H9 (cell line): ENCODE results near the gene CORO1C. TPM values are rescaled to one million over a fixed set of nuclear protein-coding genes. Genes with fewer than 3 reads are reported as not detected.

Experiments
- DNase-seq: peaks from one replicate; pipeline ENCODE4 v3.0.0-alpha.2; 2017
- H2AFZ ChIP-seq: one replicate; pipeline ENCODE4 v1.6.1; 2013; ENCODE audit warnings: mild to moderate bottlenecking, low read length, control low read depth, moderate library complexity
- H2AK5ac ChIP-seq: 2 replicates; pipeline ENCODE4 v1.6.1; 2013; ENCODE audit warnings: low read length, control low read depth, mixed read lengths; ENCODE audit not compliant: insufficient read length
- H2BK120ac ChIP-seq: one replicate; pipeline ENCODE4 v1.6.1; 2013; ENCODE audit warnings: low read depth, mild to moderate bottlenecking, low read length, control low read depth, inconsistent platforms; ENCODE audit not compliant: poor library complexity, severe bottlenecking
- H2BK12ac ChIP-seq: 2 replicates; pipeline ENCODE4 v1.6.1; 2013; ENCODE audit warnings: low read length, control low read depth, mixed read lengths, low read depth; ENCODE audit not compliant: insufficient read length
- H2BK15ac ChIP-seq: 2 replicates; pipeline ENCODE4 v1.6.1; 2013; ENCODE audit warnings: low read depth, low read length, control low read depth
- H2BK20ac ChIP-seq: one replicate; pipeline ENCODE4 v1.6.1; 2013; ENCODE audit warnings: low read depth, mild to moderate bottlenecking, low read length, control low read depth, inconsistent platforms; ENCODE audit not compliant: poor library complexity, severe bottlenecking
- H2BK5ac ChIP-seq: 2 replicates; pipeline ENCODE4 v1.6.1; 2013; ENCODE audit warnings: low read length, control low read depth, mixed read lengths; ENCODE audit not compliant: insufficient read length
- H3K14ac ChIP-seq: 2 replicates; pipeline ENCODE4 v1.6.1; 2013; ENCODE audit warnings: low read length, control low read depth; ENCODE audit not compliant: insufficient read depth
- H3K18ac ChIP-seq: 2 replicates; pipeline ENCODE4 v1.6.1; 2013; ENCODE audit warnings: low read depth, mild to moderate bottlenecking, mixed read lengths, low read length, control low read depth; ENCODE audit not compliant: insufficient read length
- H3K23ac ChIP-seq: 2 replicates; pipeline ENCODE4 v1.6.1; 2013; ENCODE audit warnings: low read length, control low read depth, mixed read lengths, low read depth; ENCODE audit not compliant: insufficient read length
- H3K23me2 ChIP-seq: 2 replicates; pipeline ENCODE4 v1.6.1; 2013; ENCODE audit warnings: low read depth, mild to moderate bottlenecking, mixed read lengths, low read length, control low read depth; ENCODE audit not compliant: insufficient read length, poor library complexity, severe bottlenecking
- H3K27ac ChIP-seq: 2 replicates; pipeline ENCODE4 v1.5.1; 2013; ENCODE audit warnings: low read length, control low read depth, mixed read lengths, low read depth; ENCODE audit not compliant: insufficient read length
- H3K27me3 ChIP-seq: 2 replicates; pipeline ENCODE4 v1.6.1; 2013; ENCODE audit warnings: low read length, control low read depth, inconsistent platforms; ENCODE audit not compliant: insufficient read depth
- H3K4ac ChIP-seq: 2 replicates; pipeline ENCODE4 v1.6.1; 2013; ENCODE audit warnings: low read depth, mild to moderate bottlenecking, control low read depth, inconsistent platforms, low read length, moderate library complexity
- H3K4me1 ChIP-seq: 2 replicates; pipeline ENCODE4 v1.6.1; 2013; ENCODE audit warnings: low read length, control low read depth, inconsistent platforms; ENCODE audit not compliant: insufficient read depth
- H3K4me2 ChIP-seq: 2 replicates; pipeline ENCODE4 v1.6.1; 2013; ENCODE audit warnings: low read length, control low read depth, mixed read lengths; ENCODE audit not compliant: insufficient read length, insufficient read depth
- H3K56ac ChIP-seq: 2 replicates; pipeline ENCODE4 v1.6.1; 2013; ENCODE audit warnings: low read depth, mild to moderate bottlenecking, mixed read lengths, low read length, control low read depth; ENCODE audit not compliant: insufficient read length
- H3K79me1 ChIP-seq: 2 replicates; pipeline ENCODE4 v1.6.1; 2013; ENCODE audit warnings: low read depth, mild to moderate bottlenecking, moderate library complexity, low read length, control low read depth, inconsistent platforms; ENCODE audit not compliant: insufficient read depth, poor library complexity, severe bottlenecking
- H3K79me2 ChIP-seq: 2 replicates; pipeline ENCODE4 v1.6.1; 2013; ENCODE audit warnings: low read length, control low read depth, inconsistent platforms; ENCODE audit not compliant: insufficient read depth
- H3K9ac ChIP-seq: 2 replicates; pipeline ENCODE4 v1.6.1; 2013; ENCODE audit warnings: low read length, control low read depth, mixed read lengths; ENCODE audit not compliant: insufficient read length; ENCODE audit errors: extremely low read depth
- H3K9me3 ChIP-seq: one replicate; pipeline ENCODE4 v1.6.1; 2013; ENCODE audit warnings: low read depth, low read length, inconsistent platforms; ENCODE audit not compliant: control insufficient read depth
- H3T11ph ChIP-seq: one replicate; pipeline ENCODE4 v1.6.1; 2013; ENCODE audit warnings: mild to moderate bottlenecking, low read length, control low read depth, inconsistent platforms
- H4K20me1 ChIP-seq: one replicate; pipeline ENCODE4 v1.6.1; 2013; ENCODE audit not compliant: control insufficient read depth, insufficient read length, insufficient read depth
- H4K5ac ChIP-seq: 2 replicates; pipeline ENCODE4 v1.6.1; 2013; ENCODE audit warnings: low read depth, mild to moderate bottlenecking, mixed read lengths, low read length, control low read depth; ENCODE audit not compliant: insufficient read length
- H4K8ac ChIP-seq: replicated peaks from 2 replicates; pipeline ENCODE4 v1.6.1; 2013; ENCODE audit warnings: low read length, control low read depth, mixed read lengths, low read depth; ENCODE audit not compliant: insufficient read length
- H4K91ac ChIP-seq: 2 replicates; pipeline ENCODE4 v1.6.1; 2013; ENCODE audit warnings: low read depth, mild to moderate bottlenecking, moderate library complexity, mixed read lengths, low read length, control low read depth; ENCODE audit not compliant: insufficient read length
- H3K27ac Mint-ChIP-seq, 3 experiments: 2 replicates in 2 of 3; 3 replicates in 1 of 3; pipeline ENCODE4 v1.8.0; 2020 to 2021; ENCODE audit warnings: mixed read lengths in 3 of 3, mild to moderate bottlenecking in 1 of 3, moderate library complexity in 1 of 3
- H3K27me3 Mint-ChIP-seq: 2 replicates; pipeline ENCODE4 v1.8.0; 2021; ENCODE audit warnings: low read depth, mild to moderate bottlenecking, moderate library complexity, mixed read lengths
- H3K36me3 Mint-ChIP-seq, 3 experiments: 2 replicates in 2 of 3; 3 replicates in 1 of 3; pipeline ENCODE4 v1.8.0; 2020 to 2021; ENCODE audit warnings: low read depth in 3 of 3, mixed read lengths in 3 of 3; ENCODE audit not compliant: insufficient read depth in 1 of 3
- H3K4me1 Mint-ChIP-seq, 2 experiments: 2 replicates each; pipeline ENCODE4 v1.8.0; 2020; ENCODE audit warnings: mixed read lengths in 2 of 2
- H3K4me3 Mint-ChIP-seq, 2 experiments: 2 replicates in 1 of 2; 3 replicates in 1 of 2; pipeline ENCODE4 v1.8.0; 2020 to 2021; ENCODE audit warnings: mild to moderate bottlenecking in 2 of 2, mixed read lengths in 2 of 2, moderate library complexity in 1 of 2
- H3K9me3 Mint-ChIP-seq, 2 experiments: 2 replicates in 1 of 2; 3 replicates in 1 of 2; pipeline ENCODE4 v1.8.0; 2020; ENCODE audit warnings: mild to moderate bottlenecking in 2 of 2, mixed read lengths in 2 of 2, moderate library complexity in 1 of 2
- CTCF ChIP-seq: fragments of 200-600 bp; sonication (generic); conservative IDR thresholded peaks from 3 replicates; pipeline ENCODE4 v1.8.0; 2021; ENCODE audit warnings: antibody characterized with exemption, mild to moderate bottlenecking
- WGBS: extraction: QIAGEN DNeasy Blood & Tissue Kit; methylation state at CpG from one replicate; pipeline ENCODE4 v1.1.7; 2013; ENCODE audit warnings: missing lambda C conversion rate, low lambda C conversion rate, mixed read lengths; ENCODE audit not compliant: insufficient read length; ENCODE audit errors: extremely low coverage; 5-methylcytosine and 5-hydroxymethylcytosine counted together
- total RNA-seq: library from RNA; stranded (reverse); gene quantifications from 2 replicates; pipeline ENCODE4 v1.2.1, GENCODE V29; 2021

CORO1C gene
- total RNA-seq, 1 experiment from 2014 or later: 154 TPM

GRCh38 chr12:108714866-108715265 is 16.5 kb downstream of the CORO1C start:
- no peaks in the 10 kb centered on the region for H3K27me3 Mint-ChIP-seq
- no peaks in the 10 kb centered on the region for H4K20me1 ChIP-seq

More at GRCh38 chr12:108714866-108715265, 16.5 kb downstream of the CORO1C start:
- Histone ChIP-seq H3K9me3 (no peaks in the 10 kb centered on the region), H2BK5ac (peak overlapping the region; percentile 86), H3K9ac (peak overlapping the region; percentile 21), H2BK15ac (no peak overlapping the region), H2AK5ac (no peak overlapping the region), H2BK12ac (no peak overlapping the region), H4K5ac (peak overlapping the region; percentile 86), H3K4me1 (peaks cover 5% of the 10 kb centered on the region; the same call in 1 of the 2 replicates), H3T11ph (no peak overlapping the region), H3K4me2 (no peak overlapping the region), H3K79me1 (peaks cover 8% of the 10 kb centered on the region), H4K8ac (no peak overlapping the region), H3K27ac (no peak overlapping the region), H3K4ac (no peak overlapping the region), H4K91ac (no peak overlapping the region), H3K14ac (no peak overlapping the region), H2BK20ac (no peak overlapping the region), H3K18ac (no peak overlapping the region), H2AFZ (no peak overlapping the region), H3K23me2 (no peaks in the 10 kb centered on the region), H3K56ac (no peak overlapping the region), H3K23ac (no peak overlapping the region), H2BK120ac (no peak overlapping the region), H3K79me2 (peaks cover 15% of the 10 kb centered on the region; the same call in 1 of the 2 replicates), H3K27me3 (no peaks in the 10 kb centered on the region)
- Mint-ChIP-seq H3K36me3 (peaks cover 0 to 9% (median 8%) of the 10 kb centered on the region in 3 experiments; a peak in 4 of 7 replicates), H3K27ac (peak overlapping the region in 2 of 3 experiments; percentile 27 to 82; a peak in 4 of 7 replicates), H3K4me3 (peak overlapping the region in 1 of 2 experiments; percentile 45; a peak in 1 of 5 replicates), H3K9me3 (no peaks in the 10 kb centered on the region), H3K4me1 (peaks cover 48 to 52% of the 10 kb centered on the region in 2 experiments)
- TF ChIP-seq CTCF: no peak
- WGBS: no CpG with 5 or more reads among the region's 5 CpGs
- no peak for DNase-seq
